ENCODE data around the gene USH1C. TPM values are rescaled to one million over a fixed set of nuclear protein-coding genes. Genes with fewer than 3 reads are reported as not detected.

The USH1C gene
- total RNA-seq, 1 experiment from 2014 or later: not detected

DNA sequence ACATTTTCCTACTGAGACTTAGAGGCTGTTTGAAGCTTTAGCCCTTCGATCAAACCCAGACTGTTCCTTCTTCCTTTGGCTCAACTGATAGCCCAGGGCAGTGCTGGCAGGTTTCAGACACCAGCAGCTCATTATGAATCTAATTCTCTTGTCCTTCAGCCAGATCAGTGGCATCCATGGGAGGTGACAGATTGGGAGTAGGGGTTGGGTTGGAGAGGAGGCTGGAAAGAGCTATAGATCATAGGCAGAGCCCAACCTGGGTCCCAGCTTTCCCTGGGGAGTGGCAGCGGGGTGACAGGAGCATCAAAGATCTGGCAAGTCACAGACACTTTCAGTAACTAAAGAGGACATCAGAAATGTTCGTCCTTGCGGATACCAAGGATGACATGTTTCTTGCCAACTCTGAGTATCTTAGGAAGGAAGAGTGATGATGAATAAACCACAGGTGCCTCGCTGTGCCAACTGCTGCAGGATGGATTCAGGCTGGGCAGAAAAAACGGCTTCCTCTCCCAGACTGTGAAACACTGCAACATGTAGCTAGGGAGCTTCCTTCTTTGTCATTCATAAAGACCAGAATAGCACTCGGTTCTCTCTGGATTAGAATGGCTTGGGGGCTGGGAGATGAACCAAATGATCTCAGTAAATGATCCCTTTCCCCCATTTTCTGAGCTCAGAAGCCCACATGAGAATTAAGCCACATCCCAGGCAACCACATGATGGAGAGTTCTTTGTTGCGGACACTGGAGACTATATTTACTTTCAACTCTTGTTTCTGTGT is 86.6 kb downstream of the USH1C start:
- no peak overlapping the region for H2AFZ ChIP-seq (ENCODE audit: low read length)
- H3K27me3 ChIP-seq (ENCODE audit: low read length): no peaks in the 10 kb centered on the region
- H3K4me1 ChIP-seq (ENCODE audit: low read length): no peaks in the 10 kb centered on the region
- no peak for DNase-seq
- H3K4me3 ChIP-seq (ENCODE audit: low read length): no peak overlapping the region
- H3K27ac ChIP-seq (ENCODE audit: low read length): no peak overlapping the region
- H4K20me1 ChIP-seq (ENCODE audit: insufficient read depth, low read depth, low read length): no peaks in the 10 kb centered on the region
- H3K79me2 ChIP-seq (ENCODE audit: low read length): no peaks in the 10 kb centered on the region
- no peak overlapping the region for H3K9ac ChIP-seq (ENCODE audit: low read length)
- no peaks in the 10 kb centered on the region for H3K9me3 ChIP-seq (ENCODE audit: low read length)
- H3K4me2 ChIP-seq (ENCODE audit: low read depth, low read length, poor library complexity, severe bottlenecking): no peak overlapping the region
- H3K9me2 ChIP-seq (replicated peaks; ENCODE audit: insufficient read depth, low read length): no peaks in the 10 kb centered on the region
- H3K36me3 ChIP-seq (ENCODE audit: insufficient read depth, low read length): no peaks in the 10 kb centered on the region

DNA sequence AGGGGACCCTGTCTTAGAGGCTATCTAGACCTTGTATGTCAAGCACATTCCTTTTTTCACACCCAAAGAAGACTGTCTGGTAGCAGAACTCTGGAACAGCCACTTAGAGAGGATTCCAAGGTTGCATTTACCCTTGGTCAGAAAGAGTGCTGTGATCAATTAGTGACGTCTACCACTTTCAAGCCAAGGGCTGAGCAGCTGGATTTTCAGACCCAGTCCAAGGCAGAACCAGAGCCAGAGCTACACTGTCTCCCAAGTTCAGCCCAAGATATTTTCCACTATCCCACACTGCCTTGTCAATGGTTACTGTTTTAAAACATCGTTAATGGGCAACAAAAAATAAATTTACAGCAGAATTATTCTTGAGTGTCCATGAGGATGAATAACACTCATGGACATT is 91.5 kb downstream of the USH1C start:
- DNase-seq: no peak
- H3K36me3 ChIP-seq (ENCODE audit: insufficient read depth, low read length): no peaks in the 10 kb centered on the region
- no peak overlapping the region for H3K9ac ChIP-seq (ENCODE audit: low read length)
- H2AFZ ChIP-seq (ENCODE audit: low read length): no peak overlapping the region
- no peaks in the 10 kb centered on the region for H3K4me1 ChIP-seq (ENCODE audit: low read length)
- H4K20me1 ChIP-seq (ENCODE audit: insufficient read depth, low read depth, low read length): no peaks in the 10 kb centered on the region
- H3K4me3 ChIP-seq (ENCODE audit: low read length): no peak overlapping the region
- H3K4me2 ChIP-seq (ENCODE audit: low read depth, low read length, poor library complexity, severe bottlenecking): no peak overlapping the region
- H3K9me3 ChIP-seq (ENCODE audit: low read length): no peaks in the 10 kb centered on the region
- H3K79me2 ChIP-seq (ENCODE audit: low read length): no peaks in the 10 kb centered on the region
- H3K9me2 ChIP-seq (replicated peaks; ENCODE audit: insufficient read depth, low read length): no peaks in the 10 kb centered on the region
- no peak overlapping the region for H3K27ac ChIP-seq (ENCODE audit: low read length)
- no peaks in the 10 kb centered on the region for H3K27me3 ChIP-seq (ENCODE audit: low read length)

DNA sequence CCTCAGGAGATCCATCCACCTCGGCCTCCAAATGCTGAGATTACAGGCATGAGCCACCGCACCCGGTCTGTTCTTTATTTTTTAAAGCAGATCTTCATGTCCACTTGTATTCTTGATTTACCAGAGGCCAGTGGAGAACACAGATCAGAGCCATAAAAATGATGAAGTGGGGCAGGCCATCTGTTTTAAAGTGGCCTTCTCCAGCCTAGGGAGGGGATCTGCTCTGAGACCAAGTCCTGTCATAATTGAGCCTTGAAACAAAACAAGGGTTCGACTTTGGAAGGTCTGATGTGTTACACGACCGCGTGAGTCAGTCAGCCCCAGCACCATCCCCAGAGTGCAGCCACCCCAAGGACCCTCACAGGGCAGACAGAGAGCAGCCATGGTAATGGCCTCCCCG is 95.1 kb downstream of the USH1C start:
- no peak for DNase-seq
- Histone ChIP-seq H3K4me3 (ENCODE audit: low read length) (no peak overlapping the region), H3K4me2 (ENCODE audit: low read depth, low read length, poor library complexity, severe bottlenecking) (no peak overlapping the region), H3K4me1 (ENCODE audit: low read length) (no peaks in the 10 kb centered on the region), H3K27ac (ENCODE audit: low read length) (no peak overlapping the region), H3K79me2 (ENCODE audit: low read length) (no peaks in the 10 kb centered on the region), H3K9ac (ENCODE audit: low read length) (no peak overlapping the region), H3K9me3 (ENCODE audit: low read length) (no peaks in the 10 kb centered on the region), H4K20me1 (ENCODE audit: insufficient read depth, low read depth, low read length) (no peaks in the 10 kb centered on the region), H3K27me3 (ENCODE audit: low read length) (no peaks in the 10 kb centered on the region), H3K36me3 (ENCODE audit: insufficient read depth, low read length) (no peaks in the 10 kb centered on the region), H3K9me2 (replicated peaks; ENCODE audit: insufficient read depth, low read length) (no peaks in the 10 kb centered on the region), H2AFZ (ENCODE audit: low read length) (no peak overlapping the region)

DNA sequence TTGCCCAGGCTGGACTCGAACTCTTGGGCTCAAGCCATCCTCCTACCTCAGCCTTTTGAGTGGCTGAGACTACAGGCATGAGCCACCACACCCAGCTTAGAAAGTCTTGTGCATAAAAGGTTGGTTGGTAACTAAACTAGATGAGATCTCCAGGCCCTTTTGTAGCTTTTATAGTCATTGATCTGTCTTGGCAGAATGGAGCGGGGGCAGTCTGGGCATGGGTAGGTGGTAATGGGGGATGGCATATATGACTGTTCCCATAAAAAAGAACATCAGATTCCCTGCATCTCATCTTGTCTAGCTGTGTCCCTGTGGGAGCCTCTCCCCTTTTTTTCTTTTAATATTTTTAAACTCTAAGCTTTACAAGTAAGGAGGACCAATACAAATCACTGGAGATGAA is 97.7 kb downstream of the USH1C start:
- no peak overlapping the region for H3K4me2 ChIP-seq (ENCODE audit: low read depth, low read length, poor library complexity, severe bottlenecking)
- H3K9me3 ChIP-seq (ENCODE audit: low read length): no peaks in the 10 kb centered on the region
- DNase-seq: no peak
- no peak overlapping the region for H3K4me3 ChIP-seq (ENCODE audit: low read length)
- H3K9me2 ChIP-seq (replicated peaks; ENCODE audit: insufficient read depth, low read length): no peaks in the 10 kb centered on the region
- no peaks in the 10 kb centered on the region for H3K4me1 ChIP-seq (ENCODE audit: low read length)
- no peak overlapping the region for H3K9ac ChIP-seq (ENCODE audit: low read length)
- no peak overlapping the region for H3K27ac ChIP-seq (ENCODE audit: low read length)
- H3K36me3 ChIP-seq (ENCODE audit: insufficient read depth, low read length): no peaks in the 10 kb centered on the region
- no peaks in the 10 kb centered on the region for H3K79me2 ChIP-seq (ENCODE audit: low read length)
- H3K27me3 ChIP-seq (ENCODE audit: low read length): no peaks in the 10 kb centered on the region
- no peaks in the 10 kb centered on the region for H4K20me1 ChIP-seq (ENCODE audit: insufficient read depth, low read depth, low read length)
- no peak overlapping the region for H2AFZ ChIP-seq (ENCODE audit: low read length)

DNA sequence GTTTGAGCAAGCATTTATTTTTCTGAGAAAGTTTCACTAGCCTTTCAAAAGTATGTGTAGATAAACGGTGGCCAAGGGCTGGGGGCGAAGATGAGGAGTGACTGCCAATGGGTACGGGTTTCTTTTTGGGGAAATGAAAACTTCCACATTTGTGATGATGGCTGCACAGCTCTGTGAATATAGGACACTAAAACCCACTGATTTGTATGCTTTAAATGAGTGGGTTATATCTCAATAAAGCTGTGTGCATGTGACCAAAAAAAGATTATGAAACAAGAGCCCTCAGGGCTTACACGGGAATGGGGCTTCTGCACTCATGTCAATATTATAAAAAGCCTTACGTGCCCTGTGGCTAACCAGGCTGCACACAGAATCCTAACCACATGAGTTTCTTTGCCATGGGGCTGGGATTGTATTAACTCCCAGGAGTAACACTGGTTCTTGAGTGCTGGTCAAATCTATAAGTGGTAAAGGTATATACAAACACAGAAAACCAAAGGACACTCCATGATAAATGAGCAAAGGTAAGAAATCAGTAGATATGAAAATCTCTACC is 98.9 kb downstream of the USH1C start:
- Histone ChIP-seq H3K27me3 (ENCODE audit: low read length) (0 out of 2 replicates have a peak, but pooled peaks cover 4% of the 10 kb centered on the region), H3K36me3 (ENCODE audit: insufficient read depth, low read length) (no peaks in the 10 kb centered on the region), H3K9me3 (ENCODE audit: low read length) (no peaks in the 10 kb centered on the region), H3K4me3 (ENCODE audit: low read length) (no peak overlapping the region), H3K4me2 (ENCODE audit: low read depth, low read length, poor library complexity, severe bottlenecking) (no peak overlapping the region), H3K79me2 (ENCODE audit: low read length) (no peaks in the 10 kb centered on the region), H3K9me2 (replicated peaks; ENCODE audit: insufficient read depth, low read length) (no peaks in the 10 kb centered on the region), H4K20me1 (ENCODE audit: insufficient read depth, low read depth, low read length) (no peaks in the 10 kb centered on the region), H3K9ac (ENCODE audit: low read length) (no peak overlapping the region), H2AFZ (ENCODE audit: low read length) (no peak overlapping the region), H3K4me1 (ENCODE audit: low read length) (no peaks in the 10 kb centered on the region), H3K27ac (ENCODE audit: low read length) (no peak overlapping the region)
- DNase-seq: no peak

DNA sequence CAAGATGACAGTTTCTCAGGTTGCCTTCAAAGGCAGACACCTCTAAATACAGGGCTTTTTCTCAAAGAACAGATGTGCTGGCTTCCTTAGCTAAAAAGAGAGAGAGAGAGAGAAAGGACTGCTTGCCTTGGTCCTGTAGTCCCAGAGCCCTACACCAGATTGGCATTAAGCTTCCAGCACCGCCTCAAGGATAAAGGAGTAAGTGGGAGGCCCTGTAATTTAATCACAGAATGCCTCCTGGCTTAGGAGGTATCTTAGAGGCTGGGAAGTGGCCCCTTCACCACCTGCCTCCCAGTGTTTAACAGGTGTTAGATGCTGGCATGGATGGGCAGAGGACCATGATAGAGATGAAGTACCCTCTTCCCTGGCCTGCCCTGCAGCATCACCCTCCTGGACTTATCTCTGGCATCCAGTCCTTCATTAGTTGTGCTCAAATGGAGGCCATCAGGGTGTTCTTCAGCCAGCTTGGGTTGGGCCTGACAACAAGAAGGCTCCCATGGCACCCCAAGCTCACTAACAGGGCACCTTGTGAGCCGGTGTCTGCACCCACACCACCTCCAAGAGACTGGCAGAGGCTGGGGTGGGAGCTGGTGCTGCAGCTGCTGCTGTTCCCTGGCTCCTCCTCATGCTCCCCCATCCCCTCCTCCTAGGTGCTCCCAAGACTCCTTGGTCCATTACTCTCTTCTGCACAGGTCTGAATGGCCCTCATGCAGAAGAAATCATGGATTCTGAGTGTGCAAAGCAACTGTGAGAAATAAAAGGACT is 100.1 kb downstream of the USH1C start:
- no peak overlapping the region for H3K9ac ChIP-seq (ENCODE audit: low read length)

More for the DNA sequence above, 100.1 kb downstream of the USH1C start:
- 0 out of 2 replicates have a peak, but pooled peaks cover 4% of the 10 kb centered on the region for H3K27me3 ChIP-seq (ENCODE audit: low read length)
- H3K27ac ChIP-seq (ENCODE audit: low read length): no peak overlapping the region
- H3K79me2 ChIP-seq (ENCODE audit: low read length): no peaks in the 10 kb centered on the region
- no peak overlapping the region for H3K4me3 ChIP-seq (ENCODE audit: low read length)
- H3K9me2 ChIP-seq (replicated peaks; ENCODE audit: insufficient read depth, low read length): no peaks in the 10 kb centered on the region
- H3K36me3 ChIP-seq (ENCODE audit: insufficient read depth, low read length): no peaks in the 10 kb centered on the region
- no peaks in the 10 kb centered on the region for H3K9me3 ChIP-seq (ENCODE audit: low read length)
- H3K4me1 ChIP-seq (ENCODE audit: low read length): no peaks in the 10 kb centered on the region
- H3K4me2 ChIP-seq (ENCODE audit: low read depth, low read length, poor library complexity, severe bottlenecking): no peak overlapping the region
- no peak overlapping the region for H2AFZ ChIP-seq (ENCODE audit: low read length)
- no peaks in the 10 kb centered on the region for H4K20me1 ChIP-seq (ENCODE audit: insufficient read depth, low read depth, low read length)
- DNase-seq: no peak

Other genes starting within 250 kb of the USH1C start
- 26.4 and 38.6 TPM in 2 replicates for gene NCR3LG1, start 192.6 kb downstream of the USH1C start, total RNA-seq (2014; rRNA removed; shearing (Covaris generic); ENCODE audit: low replicate concordance)
- gene KCNJ11, start 155.8 kb downstream of the USH1C start, total RNA-seq (2014; rRNA removed; shearing (Covaris generic); ENCODE audit: low replicate concordance): 0.26 and 0.58 TPM in 2 replicates
- gene ABCC8, start 67.6 kb downstream of the USH1C start, total RNA-seq (2014; rRNA removed; shearing (Covaris generic); ENCODE audit: low replicate concordance): not detected in 2 replicates
- gene OTOG, start 2.8 kb upstream of the USH1C start, total RNA-seq (2014; rRNA removed; shearing (Covaris generic); ENCODE audit: low replicate concordance): not detected in 2 replicates
- gene MYOD1, start 175.2 kb upstream of the USH1C start, total RNA-seq (2014; rRNA removed; shearing (Covaris generic); ENCODE audit: low replicate concordance): not detected in 2 replicates
- not detected in 2 replicates for gene KCNC1, start 190.4 kb upstream of the USH1C start, total RNA-seq (2014; rRNA removed; shearing (Covaris generic); ENCODE audit: low replicate concordance)

All from Karpas-422 (cell line).